Measurements from ENCODE around the gene BAZ2B.
A peak's percentile ranks its signal among the peaks of the same experiment; 100 is the strongest.

The BAZ2B gene

DNA sequence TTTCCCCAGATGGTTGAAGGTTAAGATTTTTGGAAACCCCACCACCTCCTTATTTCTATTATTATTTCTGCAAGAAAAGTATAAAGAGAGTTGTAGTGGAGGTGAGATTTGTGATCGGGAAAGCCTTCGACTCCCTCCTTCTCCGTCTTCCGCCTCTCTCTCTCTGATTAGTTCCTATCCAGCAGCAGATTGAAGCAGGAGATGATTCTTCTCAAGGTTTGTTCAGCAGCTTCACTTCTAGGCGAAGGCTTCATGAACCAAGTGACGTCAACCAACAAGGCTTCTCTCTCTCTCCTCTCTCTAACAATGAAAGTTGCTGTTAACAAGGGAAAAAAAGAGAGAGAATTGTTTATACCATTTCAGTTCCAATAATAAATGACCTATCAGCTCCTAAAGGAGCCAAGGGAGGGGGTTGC lies at the start of gene BAZ2B:
Gene BAZ2B (minus strand): TSS at position 263 of the 416 bp plus-strand sequence. CDS start 137,829 bp downstream, outside the sequence.
- peak; percentile 51 for DNase-seq (ENCODE audit: low read depth)
- H3K4me3 ChIP-seq (ENCODE audit: control insufficient read depth, low read depth, low read length): peak within 1 kb of the TSS; percentile 98
- TF ChIP-seq, protein P1, sequence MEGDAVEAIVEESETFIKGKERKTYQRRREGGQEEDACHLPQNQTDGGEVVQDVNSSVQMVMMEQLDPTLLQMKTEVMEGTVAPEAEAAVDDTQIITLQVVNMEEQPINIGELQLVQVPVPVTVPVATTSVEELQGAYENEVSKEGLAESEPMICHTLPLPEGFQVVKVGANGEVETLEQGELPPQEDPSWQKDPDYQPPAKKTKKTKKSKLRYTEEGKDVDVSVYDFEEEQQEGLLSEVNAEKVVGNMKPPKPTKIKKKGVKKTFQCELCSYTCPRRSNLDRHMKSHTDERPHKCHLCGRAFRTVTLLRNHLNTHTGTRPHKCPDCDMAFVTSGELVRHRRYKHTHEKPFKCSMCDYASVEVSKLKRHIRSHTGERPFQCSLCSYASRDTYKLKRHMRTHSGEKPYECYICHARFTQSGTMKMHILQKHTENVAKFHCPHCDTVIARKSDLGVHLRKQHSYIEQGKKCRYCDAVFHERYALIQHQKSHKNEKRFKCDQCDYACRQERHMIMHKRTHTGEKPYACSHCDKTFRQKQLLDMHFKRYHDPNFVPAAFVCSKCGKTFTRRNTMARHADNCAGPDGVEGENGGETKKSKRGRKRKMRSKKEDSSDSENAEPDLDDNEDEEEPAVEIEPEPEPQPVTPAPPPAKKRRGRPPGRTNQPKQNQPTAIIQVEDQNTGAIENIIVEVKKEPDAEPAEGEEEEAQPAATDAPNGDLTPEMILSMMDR (IDR thresholded peaks at IDR 0.05; ENCODE audit: control insufficient read depth, insufficient read depth, low read depth, low read length, missing control alignments): no peak

DNA sequence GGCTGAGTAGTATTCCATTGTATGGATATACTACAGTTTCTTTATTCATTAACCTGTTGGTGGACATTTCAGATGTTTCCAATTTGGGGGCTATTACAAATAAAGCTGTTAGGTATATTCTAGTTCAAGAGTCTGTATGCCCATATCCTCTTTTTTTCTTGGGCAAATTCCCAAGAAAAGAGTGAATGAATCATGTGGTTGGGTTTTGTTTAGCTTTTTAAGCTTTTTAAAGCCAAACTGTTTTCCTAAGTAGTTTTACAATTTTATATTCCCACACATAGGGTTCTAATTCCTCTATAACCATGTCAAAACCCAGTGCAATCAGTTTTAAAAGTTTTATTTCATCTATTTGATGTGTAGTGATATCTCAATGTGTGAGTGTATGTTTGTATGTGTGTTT lies 44.9 kb upstream of the BAZ2B start:
- no peak for DNase-seq (ENCODE audit: low read depth)
- H3K4me3 ChIP-seq (ENCODE audit: control insufficient read depth, low read depth, low read length): no peak overlapping the region
- TF ChIP-seq, protein P1 (IDR thresholded peaks at IDR 0.05; ENCODE audit: control insufficient read depth, insufficient read depth, low read depth, low read length, missing control alignments): no peak

GRCh38 chr2:159658881-159659873 lies 42.8 kb upstream of the BAZ2B start:
- TF ChIP-seq, protein P1 (IDR thresholded peaks at IDR 0.05; ENCODE audit: control insufficient read depth, insufficient read depth, low read depth, low read length, missing control alignments): no peak

GRCh38 chr2:159653962-159654361 lies 37.6 kb upstream of the BAZ2B start:
- TF ChIP-seq, protein P1 (IDR thresholded peaks at IDR 0.05; ENCODE audit: control insufficient read depth, insufficient read depth, low read depth, low read length, missing control alignments): no peak
- no peak for DNase-seq (ENCODE audit: low read depth)

More at GRCh38 chr2:159658881-159659873, 42.8 kb upstream of the BAZ2B start:
- no peak overlapping the region for H3K4me3 ChIP-seq (ENCODE audit: control insufficient read depth, low read depth, low read length)
- DNase-seq (ENCODE audit: low read depth): peak; percentile 28

DNA sequence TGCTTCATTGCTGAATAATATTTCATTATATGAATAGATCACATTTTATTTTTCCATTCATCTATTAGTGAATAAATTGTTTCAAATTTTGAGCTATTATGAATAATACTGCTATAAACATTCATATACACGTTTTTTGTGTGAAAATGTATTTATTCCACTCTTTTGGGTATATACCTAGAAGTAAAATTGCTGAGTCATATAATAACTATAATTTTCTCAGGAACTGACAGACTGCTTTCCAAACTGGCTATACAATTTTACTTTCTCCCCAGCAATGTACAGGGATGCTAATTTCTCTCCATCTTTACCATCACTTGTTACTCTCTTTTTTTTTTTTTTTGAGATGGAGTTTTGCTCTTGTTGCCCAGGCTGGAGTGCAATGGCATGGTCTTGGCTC lies 35.5 kb upstream of the BAZ2B start:
- no peak overlapping the region for H3K4me3 ChIP-seq (ENCODE audit: control insufficient read depth, low read depth, low read length)
- TF ChIP-seq, protein P1 (IDR thresholded peaks at IDR 0.05; ENCODE audit: control insufficient read depth, insufficient read depth, low read depth, low read length, missing control alignments): no peak
- DNase-seq (ENCODE audit: low read depth): no peak

More at GRCh38 chr2:159653962-159654361, 37.6 kb upstream of the BAZ2B start:
- H3K4me3 ChIP-seq (ENCODE audit: control insufficient read depth, low read depth, low read length): no peak overlapping the region

GRCh38 chr2:159650574-159650973 lies 34.2 kb upstream of the BAZ2B start:
- no peak overlapping the region for H3K4me3 ChIP-seq (ENCODE audit: control insufficient read depth, low read depth, low read length)
- TF ChIP-seq, protein P1 (IDR thresholded peaks at IDR 0.05; ENCODE audit: control insufficient read depth, insufficient read depth, low read depth, low read length, missing control alignments): no peak
- no peak for DNase-seq (ENCODE audit: low read depth)

Data from AG09309 (cell line).